Rectal smooth muscle tissue (tissue), 1 donor: ENCODE results near the gene DNM1.
A peak's percentile ranks its signal among the peaks of the same experiment; 100 is the strongest.

Experiments
- H3K27ac ChIP-seq: one replicate; pipeline ENCODE4 v1.7.0; 2013; ENCODE audit warnings: low read depth, low read length, inconsistent platforms
- H3K27me3 ChIP-seq: one replicate; pipeline ENCODE4 v1.7.0; 2013; ENCODE audit warnings: low read length; ENCODE audit not compliant: control insufficient read depth, insufficient read depth
- H3K36me3 ChIP-seq: one replicate; pipeline ENCODE4 v1.7.0; 2013; ENCODE audit warnings: low read length; ENCODE audit not compliant: control insufficient read depth, insufficient read depth
- H3K4me1 ChIP-seq: one replicate; pipeline ENCODE4 v1.7.0; 2013; ENCODE audit warnings: low read length; ENCODE audit not compliant: control insufficient read depth, insufficient read depth
- H3K4me3 ChIP-seq: one replicate; pipeline ENCODE4 v1.7.0; 2013; ENCODE audit warnings: low read length
- H3K9ac ChIP-seq: one replicate; pipeline ENCODE4 v1.7.0; 2013; ENCODE audit warnings: low read length

DNM1 gene

GRCh38 chr9:128203024-128203706, at the start of gene DNM1:
DNM1 (plus strand) TSS chr9:128203379; CDS start chr9:128203471, 92 bp downstream.
- peak within 1 kb of the TSS; percentile 68 for H3K4me3 ChIP-seq
- H3K9ac ChIP-seq, result no peak within 1 kb of the TSS
- peaks cover 7% of the 10 kb centered on the region for H3K27me3 ChIP-seq
- H3K36me3 ChIP-seq, result no peaks in the 10 kb centered on the region
- H3K4me1 ChIP-seq, result no peaks in the 10 kb centered on the region
- no peak within 1 kb of the TSS for H3K27ac ChIP-seq

GRCh38 chr9:128153947-128154695, 49.1 kb upstream of the DNM1 start:
- H3K4me3 ChIP-seq, result no peak overlapping the region
- no peaks in the 10 kb centered on the region for H3K36me3 ChIP-seq
- H3K4me1 ChIP-seq, result no peaks in the 10 kb centered on the region
- no peak overlapping the region for H3K9ac ChIP-seq
- H3K27ac ChIP-seq, result no peak overlapping the region
- H3K27me3 ChIP-seq, result no peaks in the 10 kb centered on the region

GRCh38 chr9:128155736-128156500, 47.3 kb upstream of the DNM1 start:
- H3K4me1 ChIP-seq, result peaks cover 3% of the 10 kb centered on the region
- no peak overlapping the region for H3K4me3 ChIP-seq
- no peak overlapping the region for H3K9ac ChIP-seq
- H3K27me3 ChIP-seq, result no peaks in the 10 kb centered on the region
- no peak overlapping the region for H3K27ac ChIP-seq
- no peaks in the 10 kb centered on the region for H3K36me3 ChIP-seq

GRCh38 chr9:128159522-128159783, 43.7 kb upstream of the DNM1 start:
- Histone ChIP-seq H3K27ac (peak overlapping the region; percentile 50), H3K27me3 (no peaks in the 10 kb centered on the region), H3K36me3 (peaks cover 7% of the 10 kb centered on the region), H3K4me3 (peak overlapping the region; percentile 76), H3K9ac (peak overlapping the region; percentile 13), H3K4me1 (peaks cover 4% of the 10 kb centered on the region)

- peak within 1 kb of the TSS; percentile 95 for H3K4me3 ChIP-seq
- H3K27ac ChIP-seq, result peak within 1 kb of the TSS; percentile 50
- H3K9ac ChIP-seq, result peak within 1 kb of the TSS; percentile 92
- H3K4me1 ChIP-seq, result peaks cover 4% of the 10 kb centered on the region
- no peaks in the 10 kb centered on the region for H3K27me3 ChIP-seq
- peaks cover 7% of the 10 kb centered on the region for H3K36me3 ChIP-seq
Measured at GRCh38 chr9:128159784-128160602, 43.2 kb upstream of the DNM1 start, which contains the start of gene BBLN. BBLN (plus strand) TSS chr9:128160265; CDS start chr9:128160408, 143 bp downstream.

GRCh38 chr9:128160603-128160987, 42.6 kb upstream of the DNM1 start:
- Histone ChIP-seq H3K27ac (no peak overlapping the region), H3K4me1 (peaks cover 4% of the 10 kb centered on the region), H3K9ac (peak overlapping the region; percentile 92), H3K36me3 (peaks cover 7% of the 10 kb centered on the region), H3K27me3 (no peaks in the 10 kb centered on the region), H3K4me3 (peak overlapping the region; percentile 95)

- no peak overlapping the region for H3K4me3 ChIP-seq
Measured at GRCh38 chr9:128161215-128161902, 41.8 kb upstream of the DNM1 start.

GRCh38 chr9:128162215-128163026, 40.8 kb upstream of the DNM1 start:
- H3K27ac ChIP-seq, result no peak overlapping the region
- H3K36me3 ChIP-seq, result peaks cover 20% of the 10 kb centered on the region
- no peak overlapping the region for H3K4me3 ChIP-seq
- no peak overlapping the region for H3K9ac ChIP-seq
- no peaks in the 10 kb centered on the region for H3K27me3 ChIP-seq
- H3K4me1 ChIP-seq, result peaks cover 4% of the 10 kb centered on the region

More at GRCh38 chr9:128161215-128161902, 41.8 kb upstream of the DNM1 start:
- peaks cover 4% of the 10 kb centered on the region for H3K4me1 ChIP-seq
- H3K9ac ChIP-seq, result no peak overlapping the region
- H3K36me3 ChIP-seq, result peaks cover 9% of the 10 kb centered on the region
- H3K27me3 ChIP-seq, result no peaks in the 10 kb centered on the region
- no peak overlapping the region for H3K27ac ChIP-seq

GRCh38 chr9:128163027-128163515, 40.1 kb upstream of the DNM1 start:
- Histone ChIP-seq H3K4me1 (peaks cover 4% of the 10 kb centered on the region), H3K9ac (no peak overlapping the region), H3K27ac (no peak overlapping the region), H3K36me3 (peaks cover 26% of the 10 kb centered on the region), H3K27me3 (no peaks in the 10 kb centered on the region), H3K4me3 (no peak overlapping the region)

GRCh38 chr9:128163523-128164306, 39.5 kb upstream of the DNM1 start:
- no peaks in the 10 kb centered on the region for H3K27me3 ChIP-seq
- peaks cover 30% of the 10 kb centered on the region for H3K36me3 ChIP-seq
- no peak overlapping the region for H3K9ac ChIP-seq
- no peak overlapping the region for H3K4me3 ChIP-seq
- peaks cover 4% of the 10 kb centered on the region for H3K4me1 ChIP-seq
- no peak overlapping the region for H3K27ac ChIP-seq
